ENCODE results near the gene ACVR1.

The ACVR1 gene

GRCh38 chr2:157876066-157876785 lies at the start of gene ACVR1:
TSS of gene ACVR1 (minus strand) at chr2:157876330. CDS start at chr2:157799493, 76,837 bp downstream.
- peak; percentile 40 for TF ChIP-seq CTCF (IDR thresholded peaks at IDR 0.05)
- no peak for TF ChIP-seq ZFX (IDR thresholded peaks at IDR 0.05; ENCODE audit: borderline replicate concordance)
- H3K27ac ChIP-seq: peak within 1 kb of the TSS; percentile 79

- TF ChIP-seq ZFX (IDR thresholded peaks at IDR 0.05; ENCODE audit: borderline replicate concordance) (no peak), CTCF (IDR thresholded peaks at IDR 0.05) (no peak)
These were observed 48.9 kb upstream of the ACVR1 start for GRCh38 chr2:157925071-157925470.

GRCh38 chr2:157923598-157924217 lies 47.6 kb upstream of the ACVR1 start:
- no peak overlapping the region for H3K27ac ChIP-seq

More at GRCh38 chr2:157925071-157925470, 48.9 kb upstream of the ACVR1 start:
- no peak overlapping the region for H3K27ac ChIP-seq

GRCh38 chr2:157922815-157923214 lies 46.7 kb upstream of the ACVR1 start:
- no peak overlapping the region for H3K27ac ChIP-seq
- TF ChIP-seq CTCF (IDR thresholded peaks at IDR 0.05) (no peak), ZFX (IDR thresholded peaks at IDR 0.05; ENCODE audit: borderline replicate concordance) (no peak)

More at GRCh38 chr2:157923598-157924217, 47.6 kb upstream of the ACVR1 start:
- no peak for TF ChIP-seq CTCF (IDR thresholded peaks at IDR 0.05)

- no peak for TF ChIP-seq ZFX (IDR thresholded peaks at IDR 0.05; ENCODE audit: borderline replicate concordance)
- no peak for TF ChIP-seq CTCF (IDR thresholded peaks at IDR 0.05)
- no peak overlapping the region for H3K27ac ChIP-seq
These were observed 46.2 kb upstream of the ACVR1 start for GRCh38 chr2:157922336-157922735.

GRCh38 chr2:157920736-157921135 lies 44.6 kb upstream of the ACVR1 start:
- no peak overlapping the region for H3K27ac ChIP-seq
- TF ChIP-seq CTCF (IDR thresholded peaks at IDR 0.05) (no peak), ZFX (IDR thresholded peaks at IDR 0.05; ENCODE audit: borderline replicate concordance) (no peak)

GRCh38 chr2:157919181-157919580 lies 43.1 kb upstream of the ACVR1 start:
- no peak for TF ChIP-seq CTCF (IDR thresholded peaks at IDR 0.05)
- no peak for TF ChIP-seq ZFX (IDR thresholded peaks at IDR 0.05; ENCODE audit: borderline replicate concordance)
- no peak overlapping the region for H3K27ac ChIP-seq

Data from 22Rv1 (cell line).